Uterus (tissue), 2 donors: ENCODE measurements around the gene IFIT5.

ENCODE experiments used
- POLR2A ChIP-seq, 2 donors: fragments of 450-650 bp; IDR thresholded peaks; one replicate each; pipeline ENCODE4 v1.6.1; 2016; ENCODE audit warnings: antibody characterized with exemption in 2 of 2, mild to moderate bottlenecking in 1 of 2, moderate library complexity in 1 of 2
- TF ChIP-seq, protein P1 (sequence below), 4 experiments: fragments of 200-600 bp in 2 of 4; fragments of 450-650 bp in 2 of 4; sonication (generic) in 2 of 4; IDR thresholded peaks; one replicate each; pipeline ENCODE4 v1.5.1; 2016 to 2019; ENCODE audit warnings: antibody characterized with exemption in 4 of 4, mild to moderate bottlenecking in 2 of 4, moderate library complexity in 1 of 4

DNA sequence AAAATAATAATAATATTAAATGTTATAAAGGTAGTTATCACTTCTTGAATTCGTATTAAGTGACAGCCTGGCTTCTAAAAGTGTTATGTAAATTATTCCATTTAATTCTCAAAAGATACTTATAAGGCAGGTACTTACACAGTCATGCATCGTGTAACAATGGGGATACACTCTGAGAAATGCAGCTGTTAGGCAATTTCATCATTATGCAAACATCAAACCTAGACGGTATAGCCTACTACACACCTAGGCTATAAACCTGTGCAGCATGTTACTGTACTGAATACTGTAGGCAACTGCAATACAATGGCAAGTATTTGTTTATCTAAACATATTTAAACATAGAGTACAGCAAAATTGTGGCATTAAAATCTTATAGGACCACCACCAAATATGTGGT lies 20.5 kb upstream of the IFIT5 start:
- TF ChIP-seq, protein P1, sequence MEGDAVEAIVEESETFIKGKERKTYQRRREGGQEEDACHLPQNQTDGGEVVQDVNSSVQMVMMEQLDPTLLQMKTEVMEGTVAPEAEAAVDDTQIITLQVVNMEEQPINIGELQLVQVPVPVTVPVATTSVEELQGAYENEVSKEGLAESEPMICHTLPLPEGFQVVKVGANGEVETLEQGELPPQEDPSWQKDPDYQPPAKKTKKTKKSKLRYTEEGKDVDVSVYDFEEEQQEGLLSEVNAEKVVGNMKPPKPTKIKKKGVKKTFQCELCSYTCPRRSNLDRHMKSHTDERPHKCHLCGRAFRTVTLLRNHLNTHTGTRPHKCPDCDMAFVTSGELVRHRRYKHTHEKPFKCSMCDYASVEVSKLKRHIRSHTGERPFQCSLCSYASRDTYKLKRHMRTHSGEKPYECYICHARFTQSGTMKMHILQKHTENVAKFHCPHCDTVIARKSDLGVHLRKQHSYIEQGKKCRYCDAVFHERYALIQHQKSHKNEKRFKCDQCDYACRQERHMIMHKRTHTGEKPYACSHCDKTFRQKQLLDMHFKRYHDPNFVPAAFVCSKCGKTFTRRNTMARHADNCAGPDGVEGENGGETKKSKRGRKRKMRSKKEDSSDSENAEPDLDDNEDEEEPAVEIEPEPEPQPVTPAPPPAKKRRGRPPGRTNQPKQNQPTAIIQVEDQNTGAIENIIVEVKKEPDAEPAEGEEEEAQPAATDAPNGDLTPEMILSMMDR (IDR thresholded peaks at IDR 0.05), result no peak
- TF ChIP-seq POLR2A (IDR thresholded peaks at IDR 0.05), result no peak
